HepG2 (cell line): ENCODE data around the gene ITIH1.

Source experiments
- CEBPB ChIP-seq: IDR thresholded peaks from 2 replicates; pipeline ENCODE4 v1.6.1; 2011; ENCODE audit warnings: low read depth, low read length, improper control_type of control experiment, borderline replicate concordance
- POLR2AphosphoS5 ChIP-seq: IDR thresholded peaks from 2 replicates; pipeline ENCODE4 v1.6.1; 2012; ENCODE audit warnings: low read depth, low read length
- RELA ChIP-seq: sonication (generic); formaldehyde crosslinking; IDR thresholded peaks from 2 replicates; pipeline ENCODE4 v1.4.0; 2020; ENCODE audit warnings: missing genetic modification reagents
- ZBTB8A ChIP-seq: sonication (generic); formaldehyde crosslinking; IDR thresholded peaks from 2 replicates; pipeline ENCODE4 v1.4.0; 2020; ENCODE audit warnings: mild to moderate bottlenecking, low read depth, missing genetic modification reagents, borderline replicate concordance
- ZC3H4 ChIP-seq: sonication (generic); formaldehyde crosslinking; IDR thresholded peaks from 2 replicates; pipeline ENCODE4 v1.4.0; 2020; ENCODE audit warnings: missing genetic modification reagents, borderline replicate concordance
- ZNF552 ChIP-seq: sonication (generic); formaldehyde crosslinking; IDR thresholded peaks from 2 replicates; pipeline ENCODE4 v1.9.0; 2022; ENCODE audit warnings: missing genetic modification reagents, mild to moderate bottlenecking, borderline replicate concordance
- TF ChIP-seq, protein P1 (sequence below): sonication (generic); formaldehyde crosslinking; IDR thresholded peaks from 2 replicates; pipeline ENCODE4 v1.9.0; 2021; ENCODE audit warnings: missing genetic modification reagents, borderline replicate concordance
- TF ChIP-seq, protein P2 (sequence below): sonication (generic); formaldehyde crosslinking; IDR thresholded peaks from 2 replicates; pipeline ENCODE4 v1.4.0; 2020; ENCODE audit warnings: missing genetic modification reagents
- TF ChIP-seq, protein P3 (sequence below), 2 experiments: sonication (generic) in 1 of 2; formaldehyde crosslinking in 1 of 2; IDR thresholded peaks; 2 replicates each; pipeline versions ENCODE4 v1.5.1 to v1.6.1; 2011 to 2020; ENCODE audit warnings: borderline replicate concordance in 1 of 2, low read depth in 1 of 2, low read length in 1 of 2, mild to moderate bottlenecking in 1 of 2, missing genetic modification reagents in 1 of 2, moderate library complexity in 1 of 2

DNA sequence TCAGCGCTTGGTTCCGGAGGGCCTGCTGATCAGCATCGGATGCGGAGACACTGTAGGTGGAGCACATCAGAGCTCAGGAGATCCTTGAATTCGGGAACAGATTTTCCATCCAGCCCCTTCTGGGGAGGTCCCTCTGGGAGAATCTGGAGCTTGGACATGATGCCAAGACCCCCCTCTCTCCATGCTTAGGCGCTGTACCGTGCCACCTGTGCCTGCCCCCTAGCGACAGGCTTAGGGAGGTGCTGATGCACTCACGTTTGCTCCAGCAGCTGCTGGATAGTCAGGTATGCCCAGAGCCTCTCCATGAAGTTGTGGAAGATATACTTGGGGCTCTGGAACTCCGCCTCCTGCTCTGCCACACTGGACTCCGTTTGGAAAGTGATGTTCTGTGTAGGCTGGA is 43.3 kb downstream of the ITIH1 start:
- TF ChIP-seq ZC3H4: no peak
- TF ChIP-seq, protein P1, sequence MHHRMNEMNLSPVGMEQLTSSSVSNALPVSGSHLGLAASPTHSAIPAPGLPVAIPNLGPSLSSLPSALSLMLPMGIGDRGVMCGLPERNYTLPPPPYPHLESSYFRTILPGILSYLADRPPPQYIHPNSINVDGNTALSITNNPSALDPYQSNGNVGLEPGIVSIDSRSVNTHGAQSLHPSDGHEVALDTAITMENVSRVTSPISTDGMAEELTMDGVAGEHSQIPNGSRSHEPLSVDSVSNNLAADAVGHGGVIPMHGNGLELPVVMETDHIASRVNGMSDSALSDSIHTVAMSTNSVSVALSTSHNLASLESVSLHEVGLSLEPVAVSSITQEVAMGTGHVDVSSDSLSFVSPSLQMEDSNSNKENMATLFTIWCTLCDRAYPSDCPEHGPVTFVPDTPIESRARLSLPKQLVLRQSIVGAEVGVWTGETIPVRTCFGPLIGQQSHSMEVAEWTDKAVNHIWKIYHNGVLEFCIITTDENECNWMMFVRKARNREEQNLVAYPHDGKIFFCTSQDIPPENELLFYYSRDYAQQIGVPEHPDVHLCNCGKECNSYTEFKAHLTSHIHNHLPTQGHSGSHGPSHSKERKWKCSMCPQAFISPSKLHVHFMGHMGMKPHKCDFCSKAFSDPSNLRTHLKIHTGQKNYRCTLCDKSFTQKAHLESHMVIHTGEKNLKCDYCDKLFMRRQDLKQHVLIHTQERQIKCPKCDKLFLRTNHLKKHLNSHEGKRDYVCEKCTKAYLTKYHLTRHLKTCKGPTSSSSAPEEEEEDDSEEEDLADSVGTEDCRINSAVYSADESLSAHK (CRISPR knock-in tag): no peak
- TF ChIP-seq, protein P2, sequence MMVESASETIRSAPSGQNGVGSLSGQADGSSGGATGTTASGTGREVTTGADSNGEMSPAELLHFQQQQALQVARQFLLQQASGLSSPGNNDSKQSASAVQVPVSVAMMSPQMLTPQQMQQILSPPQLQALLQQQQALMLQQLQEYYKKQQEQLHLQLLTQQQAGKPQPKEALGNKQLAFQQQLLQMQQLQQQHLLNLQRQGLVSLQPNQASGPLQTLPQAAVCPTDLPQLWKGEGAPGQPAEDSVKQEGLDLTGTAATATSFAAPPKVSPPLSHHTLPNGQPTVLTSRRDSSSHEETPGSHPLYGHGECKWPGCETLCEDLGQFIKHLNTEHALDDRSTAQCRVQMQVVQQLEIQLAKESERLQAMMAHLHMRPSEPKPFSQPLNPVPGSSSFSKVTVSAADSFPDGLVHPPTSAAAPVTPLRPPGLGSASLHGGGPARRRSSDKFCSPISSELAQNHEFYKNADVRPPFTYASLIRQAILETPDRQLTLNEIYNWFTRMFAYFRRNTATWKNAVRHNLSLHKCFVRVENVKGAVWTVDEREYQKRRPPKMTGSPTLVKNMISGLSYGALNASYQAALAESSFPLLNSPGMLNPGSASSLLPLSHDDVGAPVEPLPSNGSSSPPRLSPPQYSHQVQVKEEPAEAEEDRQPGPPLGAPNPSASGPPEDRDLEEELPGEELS (CRISPR knock-in tag): no peak
- TF ChIP-seq, protein P3, sequence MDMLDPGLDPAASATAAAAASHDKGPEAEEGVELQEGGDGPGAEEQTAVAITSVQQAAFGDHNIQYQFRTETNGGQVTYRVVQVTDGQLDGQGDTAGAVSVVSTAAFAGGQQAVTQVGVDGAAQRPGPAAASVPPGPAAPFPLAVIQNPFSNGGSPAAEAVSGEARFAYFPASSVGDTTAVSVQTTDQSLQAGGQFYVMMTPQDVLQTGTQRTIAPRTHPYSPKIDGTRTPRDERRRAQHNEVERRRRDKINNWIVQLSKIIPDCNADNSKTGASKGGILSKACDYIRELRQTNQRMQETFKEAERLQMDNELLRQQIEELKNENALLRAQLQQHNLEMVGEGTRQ (IDR thresholded peaks at IDR 0.05; ENCODE audit: low read depth, low read length): no peak
- TF ChIP-seq, protein P3 (CRISPR knock-in tag; IDR thresholded peaks at IDR 0.05; ENCODE audit: borderline replicate concordance): no peak
- TF ChIP-seq CEBPB: no peak
- no peak for TF ChIP-seq POLR2AphosphoS5
- no peak for TF ChIP-seq ZNF552 (CRISPR knock-in tag)
- no peak for TF ChIP-seq RELA (CRISPR knock-in tag)
- no peak for TF ChIP-seq ZBTB8A
